COLO668 (cell line): ENCODE measurements around the gene ARHGEF1.

ENCODE experiments used
- DNase-seq: peaks from one replicate; lab custom pipeline; 2025; ENCODE audit not compliant: unreplicated experiment; lab: John Stamatoyannopoulos, UW

The ARHGEF1 gene

DNA sequence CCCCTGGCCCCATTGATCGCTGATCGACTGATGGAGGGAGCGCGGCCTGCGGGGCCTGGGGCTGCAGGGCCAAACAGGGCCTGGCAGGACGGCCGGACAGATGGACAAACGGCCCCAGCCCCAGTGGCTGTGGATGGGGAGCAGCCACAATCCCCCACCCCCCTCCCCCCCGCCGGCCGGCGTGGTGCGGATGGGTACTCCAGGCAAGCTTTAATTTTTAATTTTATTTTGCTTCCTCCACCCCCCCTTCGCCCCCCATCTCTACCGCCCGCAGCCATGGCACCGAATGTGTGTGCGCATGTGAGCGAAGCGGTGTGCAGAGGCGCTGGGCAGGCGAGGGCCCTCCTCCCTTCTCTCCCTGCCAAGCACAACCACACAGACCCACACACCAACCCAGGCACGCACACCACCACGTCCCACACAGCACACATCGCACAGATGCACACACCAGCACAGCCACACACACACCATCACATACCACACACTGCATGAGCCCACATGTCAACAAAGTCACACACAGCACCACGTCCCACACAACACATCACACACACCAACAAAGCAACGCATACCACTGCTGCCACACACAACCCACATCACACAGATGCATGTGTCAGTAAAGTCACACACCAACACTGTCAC is 32.9 kb downstream of the ARHGEF1 start:
- no peak for DNase-seq

- no peak for DNase-seq
Observed at GRCh38 chr19:41917676-41918075, 34.7 kb downstream of the ARHGEF1 start.

DNA sequence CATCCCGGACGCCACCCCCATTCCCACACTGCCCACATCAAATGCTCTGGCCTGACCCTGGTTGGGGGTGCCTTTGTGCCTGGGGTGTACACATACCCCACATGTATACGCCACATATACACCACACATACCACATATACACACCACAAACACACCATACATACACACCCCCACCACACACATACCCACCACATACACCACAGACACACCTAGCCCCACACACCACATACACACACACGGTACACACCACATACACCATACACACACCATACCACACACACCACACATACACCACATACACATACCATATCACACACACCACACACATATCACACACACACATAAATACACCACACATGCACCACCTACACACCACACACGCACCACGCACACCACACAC is 35.1 kb downstream of the ARHGEF1 start:
- DNase-seq, result no peak

- no peak for DNase-seq
Observed at GRCh38 chr19:41918653-41919244, 35.8 kb downstream of the ARHGEF1 start.

- no peak for DNase-seq
Observed at GRCh38 chr19:41919948-41920712, 37.1 kb downstream of the ARHGEF1 start.

DNA sequence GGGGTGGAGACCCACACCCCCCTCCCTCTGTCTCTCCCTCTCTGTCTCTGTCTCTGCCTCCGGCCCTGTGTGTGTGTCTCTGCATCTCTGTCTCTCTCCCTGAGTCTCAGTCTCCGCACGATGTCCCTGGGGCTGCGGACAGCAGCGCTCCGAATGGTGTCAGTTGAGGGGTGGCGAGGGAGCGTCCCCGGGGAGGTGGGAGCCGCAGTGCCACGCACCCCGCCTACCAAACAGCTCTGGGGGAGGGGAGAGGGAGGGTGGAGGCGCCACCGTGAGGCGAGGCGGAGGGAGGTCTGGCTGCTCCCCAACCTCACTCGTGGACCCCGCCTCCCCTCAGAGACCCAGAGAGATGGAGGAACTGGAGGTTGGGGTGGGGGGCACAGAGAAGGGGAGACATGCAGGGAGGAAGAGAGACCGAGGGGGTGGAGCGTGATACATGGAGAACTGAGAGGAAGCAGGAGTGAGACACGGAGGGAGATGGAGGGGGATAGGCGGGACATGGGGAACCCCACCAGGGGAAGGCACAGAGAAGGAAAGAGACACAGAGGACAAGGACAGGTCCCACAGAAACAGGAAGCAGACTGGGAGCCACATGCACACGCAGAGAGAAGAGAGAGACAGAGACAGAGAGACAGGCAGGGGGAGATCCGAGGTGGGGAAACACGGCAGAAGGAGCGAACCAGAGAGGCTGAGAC is 38.0 kb downstream of the ARHGEF1 start:
- no peak for DNase-seq

GRCh38 chr19:41921577-41922576 is 38.9 kb downstream of the ARHGEF1 start:
- no peak for DNase-seq

DNA sequence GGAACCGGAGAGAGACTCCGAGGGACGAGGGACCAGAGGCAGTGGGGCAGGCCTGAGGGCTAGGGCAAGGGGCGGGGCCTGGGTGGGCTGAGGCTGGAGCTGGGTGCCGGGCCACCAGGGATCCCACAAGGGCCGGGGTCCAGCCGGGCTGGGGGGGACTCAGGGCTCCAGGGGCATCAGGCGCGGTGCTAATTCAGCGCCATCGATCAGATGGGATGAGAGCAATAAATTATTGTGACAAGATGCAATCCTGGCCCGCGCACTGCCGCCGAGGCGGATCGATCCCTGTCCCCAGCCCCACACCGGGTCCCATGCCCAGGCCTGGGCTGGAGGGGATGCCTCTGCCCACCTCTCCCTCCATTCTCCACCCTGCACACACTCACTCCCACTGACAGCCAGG is 39.6 kb downstream of the ARHGEF1 start:
- no peak for DNase-seq

GRCh38 chr19:41923045-41923788 is 40.2 kb downstream of the ARHGEF1 start:
- no peak for DNase-seq

GRCh38 chr19:41924151-41925145 is 41.5 kb downstream of the ARHGEF1 start:
- peak; percentile 30 for DNase-seq

DNA sequence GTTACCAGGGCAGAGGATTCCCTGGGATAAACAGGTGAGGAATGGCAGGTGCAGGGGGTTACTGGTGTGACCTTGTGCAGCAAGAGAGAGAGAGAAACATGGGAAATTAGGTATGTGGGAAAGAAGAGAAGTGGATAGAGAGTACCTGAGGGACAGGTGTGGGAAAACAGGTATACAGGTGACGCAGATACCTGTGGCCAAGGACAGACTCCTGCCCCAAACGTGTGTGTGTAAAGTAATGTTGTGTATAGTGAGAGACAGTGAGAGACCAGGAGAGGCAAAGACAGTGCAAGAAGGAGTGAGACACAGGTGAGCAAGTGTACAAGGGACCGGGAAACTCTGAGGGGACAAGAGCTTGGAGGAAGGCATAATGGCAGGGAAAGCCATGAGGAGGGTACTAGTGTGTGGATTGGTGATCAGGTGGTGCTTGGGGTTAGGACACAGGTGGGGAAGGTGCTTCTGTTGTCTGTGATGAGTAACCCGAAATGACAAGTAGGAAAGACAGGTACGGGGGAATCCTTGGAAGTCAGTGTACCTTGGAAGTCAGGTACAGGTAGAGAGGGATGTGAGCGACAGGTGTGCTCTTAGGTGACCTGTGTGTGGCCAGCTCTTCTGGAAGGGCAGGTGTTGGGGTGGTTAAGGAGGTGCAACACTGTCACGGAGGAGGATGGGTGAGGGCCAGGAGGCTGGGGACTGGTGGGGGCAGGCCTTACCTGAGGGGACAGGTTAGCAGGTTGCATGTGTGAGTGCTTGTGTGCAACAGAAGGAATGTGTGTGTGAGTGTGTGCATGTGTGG is 42.4 kb downstream of the ARHGEF1 start:
- peak; percentile 11 for DNase-seq

DNA sequence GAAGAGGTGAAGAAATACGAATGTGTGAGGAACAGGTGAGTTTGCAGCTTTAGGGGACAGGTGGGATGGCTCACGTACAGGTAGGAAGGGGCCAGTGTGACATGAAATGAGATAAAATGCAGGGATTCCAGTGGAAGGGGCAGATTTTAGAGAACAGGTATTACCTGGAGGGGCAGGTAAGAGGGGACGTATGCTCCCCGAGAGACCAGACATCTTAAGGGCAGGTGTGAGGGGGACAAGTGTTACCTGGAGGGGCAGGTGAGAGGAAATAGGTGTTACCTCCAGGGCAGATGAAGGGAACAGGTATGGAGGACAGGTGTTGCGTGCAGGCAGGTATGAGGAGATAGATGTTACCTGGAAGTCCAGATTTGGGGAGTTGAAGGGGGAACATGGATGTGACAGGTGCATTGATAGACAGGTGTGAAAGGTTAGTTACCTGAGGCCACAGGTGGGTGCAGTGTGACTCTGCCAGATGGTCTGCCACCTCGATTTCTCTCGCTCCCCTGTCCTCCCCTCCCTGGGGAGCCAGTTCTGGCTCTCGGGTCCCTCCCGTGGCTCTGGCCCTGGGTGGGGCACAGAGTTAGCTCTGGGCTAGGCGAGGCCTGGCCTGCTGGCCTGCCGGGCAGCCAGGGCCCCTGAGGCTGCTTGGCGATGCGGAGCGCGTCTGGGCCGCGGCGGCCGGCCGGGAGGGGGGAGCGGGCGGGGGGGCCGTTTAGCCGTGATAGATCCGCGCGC is 43.2 kb downstream of the ARHGEF1 start:
- peak; percentile 8 for DNase-seq

DNA sequence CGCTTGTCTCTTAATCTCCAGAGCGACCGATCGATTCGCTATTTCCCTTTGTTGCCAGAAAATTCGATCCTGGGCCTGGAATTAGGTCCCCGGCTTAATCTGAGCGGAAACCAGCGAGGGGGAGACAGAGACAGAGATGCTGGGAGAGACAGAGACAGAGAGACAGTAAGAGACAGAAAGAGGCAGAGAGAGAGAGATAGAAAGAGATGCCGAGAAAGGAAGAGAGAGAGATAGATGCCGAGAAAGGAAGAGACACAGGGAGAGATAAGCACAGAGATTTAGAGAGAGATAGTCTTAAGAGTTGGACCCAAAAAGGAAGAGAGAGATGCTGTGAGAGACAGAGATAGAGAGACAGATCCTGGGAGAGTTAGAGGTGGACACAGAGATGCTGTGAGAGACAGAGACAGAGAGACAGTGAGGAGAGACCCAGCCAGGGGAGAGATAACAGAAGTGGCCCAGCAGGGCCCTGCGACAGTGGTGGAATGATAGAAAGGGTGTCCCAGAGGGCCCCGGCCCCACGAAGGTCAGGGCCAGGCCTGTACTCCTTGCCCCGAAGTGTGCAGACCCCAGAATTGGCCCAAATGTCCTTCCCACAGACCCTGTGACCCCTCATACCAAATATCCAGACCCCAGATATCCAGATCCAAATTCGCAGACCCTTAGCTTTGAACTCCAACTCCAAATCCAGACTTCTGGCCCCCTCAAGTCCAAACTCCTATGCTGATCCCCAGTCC is 43.9 kb downstream of the ARHGEF1 start:
- DNase-seq, result no peak

GRCh38 chr19:41927497-41928192 is 44.7 kb downstream of the ARHGEF1 start:
- no peak for DNase-seq

- DNase-seq, result peak; percentile 41
Observed at GRCh38 chr19:41928221-41928683, 45.3 kb downstream of the ARHGEF1 start, which contains the start of gene ERFL. Gene ERFL (minus strand): TSS chr19:41928449. CDS start chr19:41912919, 15,530 bp downstream.
